ENCODE results near the gene C1QTNF4. TPM values are rescaled to one million over a fixed set of nuclear protein-coding genes. Genes with fewer than 3 reads are reported as not detected.

The C1QTNF4 gene
- total and polyA plus RNA-seq, 9 of the 15 experiments (the other 6 are each of a cell fraction or from before 2014, with no cell fraction given): not detected

DNA sequence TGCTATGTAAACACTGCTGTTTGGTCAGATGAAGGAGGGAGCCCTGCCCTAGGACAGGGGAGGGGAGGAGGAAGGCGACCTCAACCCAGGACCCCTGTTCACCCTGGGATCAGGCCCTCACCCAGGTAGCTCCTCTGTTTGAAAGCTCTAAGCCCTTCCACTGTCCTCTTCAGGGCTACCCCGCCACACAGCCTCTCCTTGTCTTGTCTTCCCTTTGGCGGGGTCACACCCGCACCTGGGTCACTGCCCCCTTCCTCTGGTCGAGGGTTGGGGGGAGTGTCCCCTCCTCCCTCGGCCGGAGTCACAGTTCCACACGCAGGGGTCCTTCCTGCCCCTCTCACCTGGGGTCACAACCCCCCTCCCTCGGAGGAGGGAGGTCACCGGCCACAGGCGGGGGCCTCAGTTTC, 29.3 kb downstream of the C1QTNF4 start (continued):
- 0 out of 6 replicates have a peak, but pooled peaks of 1 of the 3 experiments have one; percentile 51 for TF ChIP-seq ZBTB11 (CRISPR knock-in tag; IDR thresholded peaks at IDR 0.05)
- TF ChIP-seq MYC (IDR thresholded peaks at IDR 0.05; ENCODE audit: low read depth, low read length): no peak
- TF ChIP-seq MYC (CRISPR knock-in tag; IDR thresholded peaks at IDR 0.05; ENCODE audit: borderline replicate concordance, low read depth): peak; percentile 85; the same call in 1 of the 2 replicates
- no peak for TF ChIP-seq GTF2F1 (IDR thresholded peaks at IDR 0.05; ENCODE audit: low read depth, low read length)
- TF ChIP-seq, protein P1, sequence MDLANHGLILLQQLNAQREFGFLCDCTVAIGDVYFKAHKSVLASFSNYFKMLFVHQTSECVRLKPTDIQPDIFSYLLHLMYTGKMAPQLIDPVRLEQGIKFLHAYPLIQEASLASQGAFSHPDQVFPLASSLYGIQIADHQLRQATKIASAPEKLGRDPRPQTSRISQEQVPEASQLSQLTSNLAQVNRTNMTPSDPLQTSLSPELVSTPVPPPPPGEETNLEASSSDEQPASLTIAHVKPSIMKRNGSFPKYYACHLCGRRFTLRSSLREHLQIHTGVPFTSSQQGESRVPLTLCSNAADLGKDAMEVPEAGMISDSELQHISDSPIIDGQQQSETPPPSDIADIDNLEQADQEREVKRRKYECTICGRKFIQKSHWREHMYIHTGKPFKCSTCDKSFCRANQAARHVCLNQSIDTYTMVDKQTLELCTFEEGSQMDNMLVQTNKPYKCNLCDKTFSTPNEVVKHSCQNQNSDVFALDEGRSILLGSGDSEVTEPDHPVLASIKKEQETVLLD (IDR thresholded peaks at IDR 0.05): peak; percentile 57; the same call in 1 of the 2 replicates
- TF ChIP-seq NR2C2 (CRISPR knock-in tag; IDR thresholded peaks at IDR 0.05): no peak
- TF ChIP-seq NR2C2 (tag; IDR thresholded peaks at IDR 0.05): 0 out of 2 replicates have a peak, but pooled peaks have one; percentile 76
- TF ChIP-seq ZNF589 (CRISPR knock-in tag; IDR thresholded peaks at IDR 0.05; ENCODE audit: low read depth): 0 out of 2 replicates have a peak, but pooled peaks have one; percentile 42
- TF ChIP-seq ZNF232 (CRISPR knock-in tag; IDR thresholded peaks at IDR 0.05): no peak
- no peak for TF ChIP-seq NCOA2 (IDR thresholded peaks at IDR 0.05; ENCODE audit: partially characterized antibody in 2 of 2)
- TF ChIP-seq HCFC1 (IDR thresholded peaks at IDR 0.05; ENCODE audit: low read depth, low read length): no peak
- TF ChIP-seq NR2C1 (IDR thresholded peaks at IDR 0.05): peak; percentile 43; the same call in 1 of the 2 replicates
- peak; percentile 72; the same call in 1 of the 2 replicates for TF ChIP-seq NR2C1 (tag; IDR thresholded peaks at IDR 0.05)
- TF ChIP-seq, protein P2, sequence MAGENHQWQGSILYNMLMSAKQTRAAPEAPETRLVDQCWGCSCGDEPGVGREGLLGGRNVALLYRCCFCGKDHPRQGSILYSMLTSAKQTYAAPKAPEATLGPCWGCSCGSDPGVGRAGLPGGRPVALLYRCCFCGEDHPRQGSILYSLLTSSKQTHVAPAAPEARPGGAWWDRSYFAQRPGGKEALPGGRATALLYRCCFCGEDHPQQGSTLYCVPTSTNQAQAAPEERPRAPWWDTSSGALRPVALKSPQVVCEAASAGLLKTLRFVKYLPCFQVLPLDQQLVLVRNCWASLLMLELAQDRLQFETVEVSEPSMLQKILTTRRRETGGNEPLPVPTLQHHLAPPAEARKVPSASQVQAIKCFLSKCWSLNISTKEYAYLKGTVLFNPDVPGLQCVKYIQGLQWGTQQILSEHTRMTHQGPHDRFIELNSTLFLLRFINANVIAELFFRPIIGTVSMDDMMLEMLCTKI (IDR thresholded peaks at IDR 0.05; ENCODE audit: partially characterized antibody): no peak

Data from K562 (cell line).